OCI-M1 (cell line): ENCODE data around the gene RPLP1.
"Not testable (repeated sequence)": the region's sequence is repeated elsewhere in the genome, so short reads cannot be mapped to it uniquely, and the experiment has no call there.

ENCODE experiments used
- DNase-seq: peaks from one replicate; lab custom pipeline; 2025; lab: John Stamatoyannopoulos, UW

Gene RPLP1

GRCh38 chr15:69439623-69440022 lies 13.0 kb upstream of the RPLP1 start:
- DNase-seq: no peak

GRCh38 chr15:69443032-69443611 lies 9.5 kb upstream of the RPLP1 start:
- DNase-seq: peak; percentile 41

GRCh38 chr15:69444686-69445085 lies 7.9 kb upstream of the RPLP1 start:
- no peak for DNase-seq

GRCh38 chr15:69446953-69447352 lies 5.7 kb upstream of the RPLP1 start:
- DNase-seq: no peak

GRCh38 chr15:69450221-69450620 lies 2.4 kb upstream of the RPLP1 start:
- DNase-seq: not testable (repeated sequence)

GRCh38 chr15:69450968-69451695 lies 1.5 kb upstream of the RPLP1 start:
- peak; percentile 36 for DNase-seq

GRCh38 chr15:69451951-69452691 lies 497 bp upstream of the RPLP1 start:
- peak; percentile 88 for DNase-seq

GRCh38 chr15:69454953-69455352 lies 2.3 kb downstream of the RPLP1 start:
- DNase-seq: no peak

- no peak for DNase-seq
Measured at GRCh38 chr15:69456208-69457166, 3.9 kb downstream of the RPLP1 start.

- DNase-seq: peak; percentile 37
Measured at GRCh38 chr15:69457304-69458280, 5.0 kb downstream of the RPLP1 start.

- no peak for DNase-seq
Measured at GRCh38 chr15:69459066-69459465, 6.4 kb downstream of the RPLP1 start.

- DNase-seq: no peak
Measured at GRCh38 chr15:69460481-69460880, 7.9 kb downstream of the RPLP1 start.

- no peak for DNase-seq
Measured at GRCh38 chr15:69462030-69462492, 9.4 kb downstream of the RPLP1 start.

- DNase-seq: peak; percentile 98
Measured at GRCh38 chr15:69462493-69463181, 10.0 kb downstream of the RPLP1 start.

GRCh38 chr15:69463182-69463756 lies 10.7 kb downstream of the RPLP1 start:
- no peak for DNase-seq

- DNase-seq: no peak
Measured at GRCh38 chr15:69465253-69465652, 12.6 kb downstream of the RPLP1 start.

- no peak for DNase-seq
Measured at GRCh38 chr15:69466733-69467132, 14.1 kb downstream of the RPLP1 start.

- DNase-seq: no peak
Measured at GRCh38 chr15:69467636-69468035, 15.0 kb downstream of the RPLP1 start.

GRCh38 chr15:69468241-69469121 lies 15.9 kb downstream of the RPLP1 start:
- DNase-seq: no peak
